GM06990 (cell line): ENCODE data around the gene HMG20B.

Source experiments
- DNase-seq: peaks from one replicate; pipeline ENCODE4 v3.0.0-alpha.2; 2011; ENCODE audit not compliant: insufficient read length; ENCODE audit errors: extremely low read depth
- H3K27me3 ChIP-seq: replicated peaks from 2 replicates; pipeline ENCODE4 v1.6.0; 2011; ENCODE audit warnings: low read length; ENCODE audit not compliant: control insufficient read depth, insufficient read depth
- H3K36me3 ChIP-seq: 2 replicates; pipeline ENCODE4 v1.5.1; 2011; ENCODE audit warnings: low read length; ENCODE audit not compliant: control insufficient read depth, insufficient read depth
- H3K4me3 ChIP-seq: replicated peaks from 2 replicates; pipeline ENCODE4 v1.5.1; 2011; ENCODE audit warnings: low read depth, mild to moderate bottlenecking, control low read depth, low read length
- TF ChIP-seq, protein P1 (sequence below): IDR thresholded peaks from 2 replicates; pipeline ENCODE4 v1.5.1; 2011; ENCODE audit warnings: low read length, control low read depth, mild to moderate bottlenecking, inconsistent platforms; ENCODE audit not compliant: insufficient read depth, poor library complexity, severe bottlenecking

Gene HMG20B

DNA sequence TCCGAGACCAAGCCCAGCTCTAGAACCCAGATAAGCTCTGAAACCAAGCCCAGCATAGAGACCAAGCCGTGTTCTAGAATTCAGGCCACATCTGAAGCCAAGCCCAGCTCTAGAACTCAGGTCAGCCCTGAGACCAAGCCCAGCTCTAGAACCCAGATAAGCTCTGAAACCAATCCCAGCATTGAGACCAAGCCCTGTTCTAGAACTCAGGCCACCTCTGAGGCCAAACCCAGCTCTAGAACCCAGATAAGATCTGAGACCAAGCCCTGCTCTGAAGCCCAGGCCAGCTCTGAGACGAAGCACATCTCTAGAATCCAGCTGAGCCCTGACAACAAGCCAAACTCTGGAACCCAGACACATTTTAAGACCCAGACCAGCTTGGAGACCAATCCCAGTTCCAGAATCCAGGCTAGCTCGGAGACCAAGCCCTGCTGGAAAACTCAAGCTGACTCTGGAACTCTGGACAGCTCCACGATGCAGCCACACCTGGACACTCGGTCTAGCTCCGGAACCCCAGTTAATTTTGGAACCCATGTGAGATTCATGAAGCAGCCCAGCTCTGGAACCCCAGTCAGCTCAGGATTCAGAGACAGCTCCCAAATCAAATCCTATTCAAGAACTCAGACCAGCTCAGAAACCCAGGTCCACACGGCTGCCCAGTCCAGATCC, 18.4 kb downstream of the HMG20B start:
- DNase-seq = no peak
- TF ChIP-seq, protein P1, sequence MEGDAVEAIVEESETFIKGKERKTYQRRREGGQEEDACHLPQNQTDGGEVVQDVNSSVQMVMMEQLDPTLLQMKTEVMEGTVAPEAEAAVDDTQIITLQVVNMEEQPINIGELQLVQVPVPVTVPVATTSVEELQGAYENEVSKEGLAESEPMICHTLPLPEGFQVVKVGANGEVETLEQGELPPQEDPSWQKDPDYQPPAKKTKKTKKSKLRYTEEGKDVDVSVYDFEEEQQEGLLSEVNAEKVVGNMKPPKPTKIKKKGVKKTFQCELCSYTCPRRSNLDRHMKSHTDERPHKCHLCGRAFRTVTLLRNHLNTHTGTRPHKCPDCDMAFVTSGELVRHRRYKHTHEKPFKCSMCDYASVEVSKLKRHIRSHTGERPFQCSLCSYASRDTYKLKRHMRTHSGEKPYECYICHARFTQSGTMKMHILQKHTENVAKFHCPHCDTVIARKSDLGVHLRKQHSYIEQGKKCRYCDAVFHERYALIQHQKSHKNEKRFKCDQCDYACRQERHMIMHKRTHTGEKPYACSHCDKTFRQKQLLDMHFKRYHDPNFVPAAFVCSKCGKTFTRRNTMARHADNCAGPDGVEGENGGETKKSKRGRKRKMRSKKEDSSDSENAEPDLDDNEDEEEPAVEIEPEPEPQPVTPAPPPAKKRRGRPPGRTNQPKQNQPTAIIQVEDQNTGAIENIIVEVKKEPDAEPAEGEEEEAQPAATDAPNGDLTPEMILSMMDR = no peak
- Histone ChIP-seq H3K27me3 (no peaks in the 10 kb centered on the region; the same call in 1 of the 2 replicates), H3K4me3 (no peak overlapping the region), H3K36me3 (no peaks in the 10 kb centered on the region)

DNA sequence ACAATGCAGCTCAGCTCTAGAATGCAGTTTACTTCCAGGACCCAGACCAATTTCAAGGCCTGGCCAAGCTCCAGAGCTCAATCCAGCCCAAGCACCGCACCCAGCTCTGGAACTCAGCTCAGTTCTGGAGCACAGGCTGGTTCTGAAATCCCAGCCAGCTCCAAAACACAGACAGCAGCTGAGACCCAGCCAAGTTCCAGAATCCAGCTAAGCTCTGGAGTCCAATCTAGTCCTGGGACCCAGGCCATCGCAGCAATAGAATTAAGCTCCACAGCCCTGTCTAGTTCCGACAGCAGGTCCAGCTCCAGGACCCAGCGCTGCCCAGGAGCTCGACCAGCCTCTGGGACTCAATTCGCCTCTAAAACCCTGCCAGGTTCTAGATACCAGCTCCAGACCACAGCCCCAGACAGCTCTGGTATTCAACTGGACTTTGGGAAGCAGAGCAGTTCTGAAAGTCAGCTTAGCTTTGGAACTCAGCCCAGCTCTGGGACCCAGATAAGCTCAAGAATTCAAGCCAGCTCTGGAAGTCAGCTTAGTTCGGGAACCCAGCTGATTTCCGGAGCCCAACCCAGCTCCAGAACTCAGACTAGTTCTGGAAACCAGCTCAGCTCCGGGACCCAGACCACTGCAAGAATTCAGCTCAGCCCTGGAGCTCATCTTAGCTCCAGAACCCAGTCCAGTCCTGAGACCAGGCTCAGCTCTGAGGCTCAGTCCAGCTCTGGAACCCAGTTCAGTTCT, 19.3 kb downstream of the HMG20B start:
- no peak overlapping the region for H3K4me3 ChIP-seq
- TF ChIP-seq, protein P1 = no peak
- H3K36me3 ChIP-seq = no peaks in the 10 kb centered on the region
- DNase-seq = no peak
- no peaks in the 10 kb centered on the region; the same call in 1 of the 2 replicates for H3K27me3 ChIP-seq

DNA sequence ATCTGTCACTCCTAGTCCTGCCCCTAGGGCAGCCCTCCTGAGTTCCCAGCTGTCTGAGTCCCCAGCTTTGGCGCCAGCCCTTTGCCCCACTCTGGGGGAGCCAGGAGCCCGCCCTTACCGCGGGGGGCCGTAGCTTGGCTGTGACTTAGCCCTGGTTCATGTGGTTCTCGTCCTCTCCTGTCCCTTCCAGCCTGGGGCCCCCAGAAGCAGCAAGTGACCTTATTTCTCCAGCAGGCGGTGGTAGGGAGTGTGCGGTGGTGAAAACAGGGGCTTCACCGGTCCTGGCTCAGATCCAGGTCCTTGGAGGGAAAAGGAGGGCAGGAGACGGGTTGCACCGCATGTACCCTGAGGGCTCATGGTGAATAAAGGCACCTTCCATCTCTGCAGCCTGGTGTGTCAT, 20.4 kb downstream of the HMG20B start:
- H3K4me3 ChIP-seq = no peak overlapping the region
- H3K36me3 ChIP-seq = no peaks in the 10 kb centered on the region
- no peaks in the 10 kb centered on the region; the same call in 1 of the 2 replicates for H3K27me3 ChIP-seq
- TF ChIP-seq, protein P1 = no peak
- DNase-seq = no peak

DNA sequence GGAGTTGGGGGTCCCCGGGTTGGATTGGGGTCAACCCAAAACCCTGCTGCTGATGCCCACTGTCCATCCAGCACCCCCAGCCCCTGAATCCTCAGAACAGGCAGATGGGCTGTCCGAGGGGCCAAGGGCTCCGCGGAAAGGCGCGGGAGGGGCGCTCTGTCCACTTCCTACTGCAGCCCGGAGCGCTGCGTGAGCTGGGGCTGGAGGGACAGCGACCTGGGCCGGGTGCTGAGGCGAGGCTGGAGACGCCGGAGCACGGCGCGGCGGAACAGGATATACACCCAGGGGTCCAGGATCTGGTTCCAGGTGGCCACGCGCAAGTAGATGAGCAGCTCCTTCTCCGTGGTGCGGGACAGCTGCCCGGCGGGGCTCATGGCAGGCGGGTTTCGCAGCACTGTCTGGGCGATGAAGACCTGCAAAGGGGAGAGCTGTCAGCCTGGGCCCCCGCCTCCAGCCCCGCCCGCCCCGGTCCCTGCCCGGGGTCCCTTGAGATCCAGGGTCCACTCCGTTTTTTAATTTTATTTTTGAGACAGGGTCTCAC, 22.8 kb downstream of the HMG20B start:
- DNase-seq = no peak
- Histone ChIP-seq H3K36me3 (no peaks in the 10 kb centered on the region), H3K27me3 (no peaks in the 10 kb centered on the region; the same call in 1 of the 2 replicates), H3K4me3 (no peak overlapping the region)
- TF ChIP-seq, protein P1 = no peak

DNA sequence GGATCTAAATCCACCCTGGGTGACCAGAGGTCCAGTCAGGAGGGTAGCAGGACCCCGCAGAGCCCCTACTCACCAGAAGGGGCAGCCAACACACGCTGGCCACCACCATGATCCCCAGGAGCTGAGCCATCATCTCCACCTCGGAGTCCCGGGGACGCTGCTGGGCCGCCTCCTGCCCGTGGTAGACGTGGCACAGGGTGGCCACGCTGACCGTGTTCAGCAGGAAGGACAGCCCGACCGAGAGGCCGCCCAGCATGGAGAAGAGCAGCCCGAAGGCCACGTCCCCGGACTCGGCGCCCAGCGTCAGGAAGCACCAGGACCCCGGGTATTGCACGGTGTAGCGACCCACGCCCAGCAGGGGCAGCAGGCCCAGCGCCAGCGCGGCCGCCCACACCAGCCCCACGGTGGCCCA, 27.0 kb downstream of the HMG20B start:
- H3K4me3 ChIP-seq = no peak overlapping the region
- no peaks in the 10 kb centered on the region for H3K27me3 ChIP-seq
- DNase-seq = no peak
- no peaks in the 10 kb centered on the region for H3K36me3 ChIP-seq
- TF ChIP-seq, protein P1 = no peak
